DOHH2 (cell line): ENCODE measurements around the gene HERC2.
"Not testable (repeated sequence)": the region's sequence is repeated elsewhere in the genome, so short reads cannot be mapped to it uniquely, and the experiment has no call there.

ENCODE experiments used
- H3F3A ChIP-seq: fragments of 200-600 bp; sonication (generic), shearing (Covaris generic); 2 replicates; pipeline ENCODE4 v1.6.0; 2016; ENCODE audit warnings: antibody characterized with exemption, mild to moderate bottlenecking; ENCODE audit not compliant: control insufficient read depth, insufficient read depth
- H3K27ac ChIP-seq: fragments of 200-600 bp; sonication (generic); 2 replicates; pipeline ENCODE4 v1.5.1; 2014; ENCODE audit warnings: low read depth, mild to moderate bottlenecking, low read length, moderate library complexity
- H3K27me3 ChIP-seq: fragments of 200-600 bp; sonication (generic); 2 replicates; pipeline ENCODE4 v1.6.1; 2014; ENCODE audit warnings: mild to moderate bottlenecking, low read length, mixed read lengths; ENCODE audit not compliant: control insufficient read depth
- H3K36me3 ChIP-seq: fragments of 200-600 bp; sonication (generic); 2 replicates; pipeline ENCODE4 v1.6.1; 2014; ENCODE audit warnings: mild to moderate bottlenecking, low read length, moderate library complexity, mixed read lengths; ENCODE audit not compliant: control insufficient read depth
- H3K4me1 ChIP-seq: fragments of 200-600 bp; sonication (generic); 2 replicates; pipeline ENCODE4 v1.6.1; 2014; ENCODE audit warnings: mild to moderate bottlenecking, low read length, mixed read lengths; ENCODE audit not compliant: control insufficient read depth
- H3K4me2 ChIP-seq: fragments of 200-600 bp; sonication (generic); 2 replicates; pipeline ENCODE4 v1.6.0; 2014; ENCODE audit warnings: mild to moderate bottlenecking, low read length, moderate library complexity
- H3K4me3 ChIP-seq: fragments of 200-600 bp; sonication (generic); 2 replicates; pipeline ENCODE4 v1.5.1; 2014; ENCODE audit warnings: mild to moderate bottlenecking, low read length, mixed read lengths
- H3K79me2 ChIP-seq: fragments of 200-600 bp; sonication (generic); 2 replicates; pipeline ENCODE4 v1.6.1; 2014; ENCODE audit warnings: mild to moderate bottlenecking, low read length, mixed read lengths; ENCODE audit not compliant: control insufficient read depth
- H3K9me2 ChIP-seq: fragments of 200-600 bp; sonication (generic); replicated peaks from 2 replicates; pipeline ENCODE4 v1.6.1; 2014; ENCODE audit warnings: mild to moderate bottlenecking, low read length, mixed read lengths; ENCODE audit not compliant: control insufficient read depth
- H3K9me3 ChIP-seq: fragments of 200-600 bp; sonication (generic); 2 replicates; pipeline ENCODE4 v1.6.1; 2014; ENCODE audit warnings: antibody characterized with exemption, low read length, mixed read lengths; ENCODE audit not compliant: control insufficient read depth, insufficient read depth
- H4K20me1 ChIP-seq: fragments of 200-600 bp; sonication (generic); 2 replicates; pipeline ENCODE4 v1.6.0; 2014; ENCODE audit warnings: low read depth, mild to moderate bottlenecking, antibody characterized with exemption, low read length, moderate library complexity; ENCODE audit not compliant: control insufficient read depth, insufficient read depth
- EZH2phosphoT487 ChIP-seq: fragments of 200-600 bp; sonication (generic); IDR thresholded peaks from 2 replicates; pipeline ENCODE4 v1.6.1; 2017; ENCODE audit warnings: borderline replicate concordance, mild to moderate bottlenecking, antibody characterized with exemption, low read length, moderate library complexity, mixed read lengths

The HERC2 gene

DNA sequence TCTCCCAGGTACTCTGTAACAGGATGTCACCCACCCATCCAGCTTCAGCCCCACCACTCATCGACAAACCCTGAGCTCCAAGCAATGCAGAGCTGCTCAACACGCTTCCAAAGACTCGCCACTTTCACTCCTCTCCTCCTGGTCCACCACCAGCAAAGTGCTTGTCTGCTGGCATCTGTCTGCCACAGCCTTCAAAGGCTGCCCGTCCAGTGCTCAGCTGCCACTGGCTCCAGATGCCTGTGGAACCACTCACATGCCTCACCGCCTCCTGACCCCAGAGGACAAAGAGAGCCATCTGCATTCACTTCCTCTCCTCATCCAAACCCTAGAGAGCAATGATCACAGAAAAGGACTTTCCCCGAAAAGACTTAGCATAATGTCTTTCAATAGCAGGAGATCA is 113.4 kb downstream of the HERC2 start:
- Histone ChIP-seq H3K9me2 (no peaks in the 10 kb centered on the region), H3F3A (no peaks in the 10 kb centered on the region), H4K20me1 (no peaks in the 10 kb centered on the region), H3K4me1 (no peaks in the 10 kb centered on the region), H3K27ac (no peak overlapping the region), H3K27me3 (no peaks in the 10 kb centered on the region), H3K4me3 (no peak overlapping the region), H3K9me3 (no peaks in the 10 kb centered on the region), H3K79me2 (no peaks in the 10 kb centered on the region), H3K4me2 (no peak overlapping the region), H3K36me3 (0 out of 2 replicates have a peak, but pooled peaks cover 4% of the 10 kb centered on the region)
- no peak for TF ChIP-seq EZH2phosphoT487

GRCh38 chr15:28205640-28206039 is 116.3 kb downstream of the HERC2 start:
- not testable (repeated sequence) for H4K20me1 ChIP-seq, H3K4me2 ChIP-seq, H3K9me3 ChIP-seq, H3F3A ChIP-seq, H3K79me2 ChIP-seq, H3K4me1 ChIP-seq, H3K27me3 ChIP-seq, H3K27ac ChIP-seq, H3K9me2 ChIP-seq, H3K4me3 ChIP-seq, H3K36me3 ChIP-seq

- not testable (repeated sequence) for H3K79me2 ChIP-seq, H3F3A ChIP-seq, H3K9me3 ChIP-seq, H3K4me3 ChIP-seq, H3K4me2 ChIP-seq, H3K27me3 ChIP-seq, H3K4me1 ChIP-seq, H3K9me2 ChIP-seq, H4K20me1 ChIP-seq, H3K27ac ChIP-seq
- H3K36me3 ChIP-seq: peaks cover 15% of the 10 kb centered on the region
Measured at GRCh38 chr15:28203055-28203828, 118.7 kb downstream of the HERC2 start.

- not testable (repeated sequence) for H3K9me3 ChIP-seq, H3K4me3 ChIP-seq, H4K20me1 ChIP-seq, H3K27ac ChIP-seq, H3F3A ChIP-seq, H3K4me2 ChIP-seq, H3K27me3 ChIP-seq, H3K9me2 ChIP-seq, H3K4me1 ChIP-seq, H3K79me2 ChIP-seq
- peaks cover 18% of the 10 kb centered on the region for H3K36me3 ChIP-seq
Measured at GRCh38 chr15:28202124-28202523, 119.9 kb downstream of the HERC2 start.

DNA sequence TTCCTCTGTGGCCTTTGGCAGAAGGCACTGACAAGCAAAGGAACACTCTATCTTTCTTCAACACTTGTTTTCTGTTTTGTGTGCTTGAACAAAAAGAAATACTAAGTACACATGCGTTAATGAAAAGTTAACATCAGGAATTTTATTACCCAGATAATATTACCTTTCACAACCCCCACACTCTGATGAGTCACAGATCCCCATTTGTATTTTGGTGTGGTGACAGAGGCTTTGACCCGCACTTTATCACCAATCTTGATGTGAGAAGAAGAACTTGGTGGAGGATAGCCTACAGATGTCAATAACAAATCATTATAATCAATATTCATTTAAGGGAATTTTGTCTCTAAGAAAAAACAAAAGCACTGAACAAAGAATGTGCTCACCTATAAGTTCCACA is 123.8 kb downstream of the HERC2 start:
- H3K4me2 ChIP-seq, H3K9me2 ChIP-seq, H3K79me2 ChIP-seq, H3F3A ChIP-seq, H3K27ac ChIP-seq, H3K4me1 ChIP-seq, H3K27me3 ChIP-seq, H4K20me1 ChIP-seq, H3K9me3 ChIP-seq, H3K4me3 ChIP-seq: not testable (repeated sequence)
- peaks cover 18% of the 10 kb centered on the region for H3K36me3 ChIP-seq

DNA sequence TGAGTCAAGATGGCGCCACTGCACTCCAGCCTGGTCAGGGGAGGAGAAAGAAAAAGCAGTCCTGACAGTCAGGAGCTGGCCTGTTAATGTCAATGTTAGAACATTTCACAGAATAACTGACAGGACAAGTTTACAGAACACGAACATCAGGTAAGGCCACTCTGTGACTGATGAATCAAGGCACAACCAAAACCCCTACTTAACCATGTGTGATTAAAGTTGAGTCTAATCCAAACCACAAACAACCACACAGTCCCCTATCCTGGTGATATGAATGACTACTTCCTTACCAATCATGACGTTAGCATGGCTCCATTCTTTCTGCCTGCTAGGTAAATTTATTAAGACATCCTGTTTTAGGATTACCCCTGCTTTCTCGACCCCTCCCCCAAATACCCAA is 124.3 kb downstream of the HERC2 start:
- not testable (repeated sequence) for H3K4me2 ChIP-seq, H3K27ac ChIP-seq, H3K27me3 ChIP-seq, H3K4me1 ChIP-seq, H4K20me1 ChIP-seq, H3K9me3 ChIP-seq, H3F3A ChIP-seq, H3K4me3 ChIP-seq, H3K9me2 ChIP-seq, H3K79me2 ChIP-seq
- peaks cover 22% of the 10 kb centered on the region for H3K36me3 ChIP-seq

DNA sequence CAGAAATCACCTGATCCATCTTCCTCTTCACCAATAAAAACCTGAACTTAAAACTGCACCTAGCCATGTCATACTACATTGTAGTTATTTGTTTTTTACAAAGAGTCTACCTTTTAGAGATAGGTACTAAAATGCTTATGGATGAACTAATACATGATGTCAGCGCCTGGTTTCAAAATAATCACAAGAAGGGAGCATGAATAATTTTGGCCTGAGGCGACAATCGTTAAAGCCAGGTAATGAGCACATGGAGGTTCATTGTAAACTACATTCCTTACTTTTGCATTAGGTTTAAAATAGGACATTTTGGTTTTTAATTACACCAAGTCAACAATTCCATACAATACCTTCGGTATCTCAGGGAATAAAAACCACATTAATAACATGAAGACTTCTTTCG is 125.4 kb downstream of the HERC2 start:
- not testable (repeated sequence) for H3K4me3 ChIP-seq, H3K27ac ChIP-seq, H3K79me2 ChIP-seq, H3K4me2 ChIP-seq, H3K27me3 ChIP-seq, H3K4me1 ChIP-seq, H4K20me1 ChIP-seq, H3F3A ChIP-seq, H3K9me2 ChIP-seq, H3K9me3 ChIP-seq
- peaks cover 31% of the 10 kb centered on the region for H3K36me3 ChIP-seq
